Pancreas (tissue), 10 donors: ENCODE results near the gene AKAP11. TPM values are rescaled to one million over a fixed set of nuclear protein-coding genes. Genes with fewer than 3 reads are reported as not detected.

Source experiments
- ATAC-seq, 4 donors: fragments of 200-7000 bp; cut with Tn5 transposase; one replicate each; pipeline versions ENCODE4 v1.8.0 to v1.9.1; 2020; ENCODE audit warnings: mild to moderate bottlenecking in 4 of 4, moderate library complexity in 4 of 4
- DNase-seq, 6 donors: peaks; one replicate each; pipeline ENCODE4 v3.0.0-alpha.2; 2020
- FAIRE-seq: peaks from 2 replicates; lab custom pipeline; 2012; peaks lifted over from hg19 to GRCh38; lab: Jason Lieb, UNC
- H3K27ac ChIP-seq, 4 donors: fragments of 200-600 bp; sonication (generic); 1 replicate in 3 of 4; 2 replicates in 1 of 4; pipeline versions ENCODE4 v1.5.0 to v1.8.0; 2020
- H3K27me3 ChIP-seq, 4 donors: fragments of 200-600 bp; one replicate each; pipeline ENCODE4 v1.8.0; 2021
- H3K36me3 ChIP-seq, 3 donors: fragments of 200-600 bp; sonication (generic) in 1 of 3; one replicate each; pipeline versions ENCODE4 v1.5.0 to v1.8.0; 2020 to 2021
- H3K4me1 ChIP-seq, 3 donors: fragments of 200-600 bp; one replicate each; pipeline ENCODE4 v1.8.0; 2021
- H3K4me3 ChIP-seq, 4 donors: fragments of 200-600 bp; sonication (generic) in 2 of 4; one replicate each; pipeline versions ENCODE4 v1.5.0 to v1.8.0; 2020 to 2021
- H3K9me3 ChIP-seq, 4 donors: fragments of 200-600 bp; one replicate each; pipeline ENCODE4 v1.8.0; 2021
- CTCF ChIP-seq, 4 donors: fragments of 200-600 bp; sonication (generic) in 3 of 4; IDR thresholded peaks; one replicate each; pipeline versions ENCODE4 v1.5.0 to v1.8.0; 2021; ENCODE audit warnings: antibody characterized with exemption in 4 of 4
- intact Hi-C, 3 donors: fragments of 100-400 bp; cut with DNase I; formaldehyde crosslinking; loops; one replicate each; pipeline versions ENCODE4 v1.11.1 to v1.14.2; 2022
- polyA plus RNA-seq, 2 donors: library from polyadenylated mRNA; stranded (reverse); fragments of 200-250 nt; gene quantifications; one replicate each; pipeline ENCODE4 v1.2.3, GENCODE V29; 2013
- total RNA-seq, 6 donors: library from RNA; stranded (reverse); fragmentation: NEBNext Ultra II Directional in 4 of 6; extraction: Animal tissue kit (Norgen Biotek cat#: 25700) in 4 of 6; gene quantifications; one replicate each; pipeline versions ENCODE4 v1.2.1 to v1.2.4, GENCODE V29; 2021 to 2023
- donor health status: healthy with polysubstance abuse.
- donor health status: DM: no; HTN: no; CAD: no; lungs with moderate emphysema.
- donor health status: DM: no; HTN: no; CAD: no.
- donor health status: control.
- donor health status: control.
- donor health status: Bipolar disorder and iron deficiency.
- donor health status: DM: yes; HTN: yes; CAD: no.
- donor health status: DM: no; HTN: no; CAD: no.
- donor health status: DM: no; HTN: no; CAD: no.
- donor health status: DM: yes; HTN: yes; CAD: no.

AKAP11 gene
- total and polyA plus RNA-seq, 8 donors = 3.0 to 15.5 (median 8.3) TPM

DNA sequence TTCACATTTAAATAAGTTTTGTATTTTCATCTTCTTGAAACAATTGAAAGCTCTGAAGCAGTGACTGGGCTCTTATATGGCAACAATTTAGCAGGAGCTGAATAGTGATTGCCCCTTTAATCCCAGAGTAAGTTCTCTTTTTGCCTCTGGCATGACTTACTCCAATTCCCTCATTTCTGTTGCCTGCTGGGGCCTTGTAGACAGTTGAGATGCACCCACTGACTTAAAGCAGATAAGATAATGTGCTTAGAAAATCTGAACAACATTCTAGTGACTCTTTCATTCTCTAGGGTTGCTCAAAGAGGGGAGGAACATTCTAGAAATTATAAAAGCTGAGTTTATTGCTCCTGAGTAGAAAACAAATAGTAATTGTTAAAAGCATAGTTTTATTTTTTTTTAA lies 52.8 kb downstream of the AKAP11 start:
- Histone ChIP-seq H3K36me3 (no peaks in the 10 kb centered on the region), H3K4me1 (no peaks in the 10 kb centered on the region), H3K9me3 (no peaks in the 10 kb centered on the region), H3K27ac (no peak overlapping the region), H3K4me3 (no peak overlapping the region), H3K27me3 (no peaks in the 10 kb centered on the region)
- FAIRE-seq (no peak), ATAC-seq (no peak), DNase-seq (no peak)
- intact Hi-C loops = no loop called here
- no peak for TF ChIP-seq CTCF (IDR thresholded peaks at IDR 0.05)

- no peak for FAIRE-seq
- no peaks in the 10 kb centered on the region for H3K9me3 ChIP-seq
- intact Hi-C loops = no loop called here
- no peaks in the 10 kb centered on the region for H3K4me1 ChIP-seq
- TF ChIP-seq CTCF (IDR thresholded peaks at IDR 0.05) = no peak
- no peak for DNase-seq
- H3K27me3 ChIP-seq = no peaks in the 10 kb centered on the region
- no peak for ATAC-seq
- no peak overlapping the region for H3K4me3 ChIP-seq
- H3K27ac ChIP-seq = no peak overlapping the region
- no peaks in the 10 kb centered on the region for H3K36me3 ChIP-seq
These were observed 55.8 kb downstream of the AKAP11 start for GRCh38 chr13:42327725-42328124.

DNA sequence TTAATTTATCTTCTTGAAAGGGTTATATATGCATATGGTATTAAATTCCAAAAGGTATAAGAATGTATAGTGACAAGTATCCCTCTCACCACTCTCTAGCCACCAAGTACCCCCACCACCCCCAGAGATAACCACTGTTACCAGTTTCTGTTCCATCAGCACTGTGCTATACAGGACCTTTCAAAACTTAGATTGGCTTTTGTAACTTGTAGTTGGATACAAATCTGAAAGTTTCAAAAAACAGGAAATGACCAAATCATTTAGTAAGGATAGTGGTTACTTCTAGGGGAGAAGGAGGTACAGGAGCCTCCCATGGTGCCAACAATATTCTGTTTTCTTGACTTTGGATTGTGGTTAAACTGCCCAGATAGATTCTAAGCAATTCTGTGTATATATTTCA lies 56.7 kb downstream of the AKAP11 start:
- intact Hi-C loops = no loop called here
- FAIRE-seq (no peak), DNase-seq (no peak), ATAC-seq (no peak)
- no peaks in the 10 kb centered on the region for H3K4me1 ChIP-seq
- no peak overlapping the region for H3K27ac ChIP-seq
- no peak for TF ChIP-seq CTCF (IDR thresholded peaks at IDR 0.05)
- no peaks in the 10 kb centered on the region for H3K36me3 ChIP-seq
- H3K4me3 ChIP-seq = no peak overlapping the region
- no peaks in the 10 kb centered on the region for H3K9me3 ChIP-seq
- H3K27me3 ChIP-seq = no peaks in the 10 kb centered on the region

DNA sequence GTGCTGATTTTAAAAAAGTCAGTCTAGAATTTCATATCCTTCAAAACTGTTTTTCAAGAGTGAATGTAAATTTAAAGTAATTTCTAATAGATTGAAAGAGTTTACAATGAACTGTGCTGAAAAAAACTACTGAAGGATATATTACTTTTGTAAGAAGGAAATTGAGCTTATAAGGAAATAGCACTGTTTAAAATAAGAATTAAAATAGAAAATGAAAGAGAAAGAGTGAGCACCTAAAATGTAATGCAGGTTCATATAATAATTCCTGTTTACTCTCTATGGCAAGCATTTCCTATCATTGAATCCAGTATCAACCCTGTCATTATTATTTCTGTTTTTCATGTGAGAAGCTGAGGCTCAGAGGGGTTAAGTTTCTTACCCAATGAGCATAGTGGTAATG lies 57.3 kb downstream of the AKAP11 start:
- intact Hi-C loops = no loop called here
- no peak for DNase-seq
- H3K9me3 ChIP-seq = no peaks in the 10 kb centered on the region
- H3K27ac ChIP-seq = no peak overlapping the region
- ATAC-seq = no peak
- no peak overlapping the region for H3K4me3 ChIP-seq
- no peak for FAIRE-seq
- H3K4me1 ChIP-seq = no peaks in the 10 kb centered on the region
- no peaks in the 10 kb centered on the region for H3K36me3 ChIP-seq
- H3K27me3 ChIP-seq = no peaks in the 10 kb centered on the region
- TF ChIP-seq CTCF (IDR thresholded peaks at IDR 0.05) = no peak

DNA sequence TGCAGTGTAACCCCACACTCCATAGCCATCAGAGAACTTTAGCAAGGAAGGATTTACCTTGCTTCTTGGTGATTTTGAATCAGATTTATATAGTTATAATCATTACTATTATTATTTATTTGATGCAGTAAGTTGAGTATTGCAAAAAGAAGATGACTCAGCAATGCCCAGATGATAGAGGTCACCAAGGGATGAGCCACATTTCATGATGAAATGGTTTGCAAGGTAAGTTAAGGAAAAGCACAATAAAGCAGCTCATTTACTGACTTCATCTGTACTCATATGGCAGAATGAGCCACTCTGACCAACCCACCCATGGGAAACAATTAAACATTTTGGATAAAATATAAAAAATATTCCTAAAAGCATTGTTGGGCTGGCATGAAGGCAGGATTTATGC lies 59.1 kb downstream of the AKAP11 start:
- Histone ChIP-seq H3K4me3 (no peak overlapping the region), H3K27me3 (no peaks in the 10 kb centered on the region), H3K9me3 (no peaks in the 10 kb centered on the region), H3K27ac (no peak overlapping the region), H3K4me1 (no peaks in the 10 kb centered on the region), H3K36me3 (no peaks in the 10 kb centered on the region)
- no peak for TF ChIP-seq CTCF (IDR thresholded peaks at IDR 0.05)
- FAIRE-seq = no peak
- intact Hi-C loops = no loop called here
- ATAC-seq = no peak
- DNase-seq = no peak
